ENCODE results near the gene FSHR. TPM values are rescaled to one million over a fixed set of nuclear protein-coding genes. Genes with fewer than 3 reads are reported as not detected.

Gene FSHR
- total and polyA plus RNA-seq, 2 of the 4 experiments (the other 2 are of a cell fraction): not detected

DNA sequence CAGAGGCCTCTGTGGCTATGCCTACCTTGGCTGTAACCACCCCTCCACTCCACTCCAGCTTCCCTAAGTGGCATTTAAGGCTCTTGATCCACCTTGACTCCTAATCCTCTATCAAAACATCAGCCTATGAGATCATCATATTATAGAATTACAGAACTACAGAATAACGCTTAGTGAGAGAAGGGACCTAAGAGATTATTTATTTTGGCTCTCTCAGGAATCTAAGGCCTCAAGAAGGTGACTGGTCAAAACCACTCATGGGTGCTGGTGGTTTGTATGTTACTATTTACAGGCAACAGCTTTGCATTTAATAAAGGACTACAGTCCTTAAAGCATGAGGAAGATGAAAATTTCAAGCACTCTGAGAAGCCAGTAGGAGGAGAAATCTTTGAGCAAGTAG, 118.8 kb downstream of the FSHR start:
- CTCF ChIA-PET: no interaction called here
- TF ChIP-seq RAD21 (IDR thresholded peaks at IDR 0.05; ENCODE audit: low read length) (no peak), CHD1 (IDR thresholded peaks at IDR 0.05; ENCODE audit: low read depth, low read length) (no peak), POLR2A (IDR thresholded peaks at IDR 0.05; ENCODE audit: low read depth, low read length) (no peak), FOS (IDR thresholded peaks at IDR 0.05; ENCODE audit: low read depth, low read length) (no peak), MAZ (IDR thresholded peaks at IDR 0.05; ENCODE audit: borderline replicate concordance, low read depth, low read length) (no peak), MXI1 (IDR thresholded peaks at IDR 0.05; ENCODE audit: borderline replicate concordance, low read depth, low read length) (no peak), NFE2L2 (IDR thresholded peaks at IDR 0.05; ENCODE audit: low read depth, low read length) (no peak), CEBPB (IDR thresholded peaks at IDR 0.05; ENCODE audit: low read depth, low read length) (no peak)
- no peak overlapping the region for H4K5ac ChIP-seq (ENCODE audit: low read depth, low read length)
- no peak overlapping the region for H3K9ac ChIP-seq (ENCODE audit: low read depth, low read length)
- H2AK5ac ChIP-seq (ENCODE audit: low read depth, low read length): no peak overlapping the region
- no peak overlapping the region for H3K14ac ChIP-seq (replicated peaks; ENCODE audit: low read depth, low read length)
- H3K79me1 ChIP-seq (ENCODE audit: low read depth in 1 of 2, low read length in 2 of 2): no peaks in the 10 kb centered on the region
- H3K27me3 ChIP-seq (ENCODE audit: control insufficient read depth, insufficient read depth, low read length): no peaks in the 10 kb centered on the region
- no peak overlapping the region for H3K27ac ChIP-seq (ENCODE audit: insufficient read depth, low read length)
- no peaks in the 10 kb centered on the region for H3K36me3 ChIP-seq (ENCODE audit: control insufficient read depth, insufficient read depth, low read length)
- no peak overlapping the region for H2BK5ac ChIP-seq (ENCODE audit: low read depth, low read length, poor library complexity, severe bottlenecking)
- H4K91ac ChIP-seq (ENCODE audit: insufficient read depth, low read depth, low read length): no peak overlapping the region
- H2BK120ac ChIP-seq (ENCODE audit: low read depth, low read length): no peak overlapping the region
- no CpG with 5 or more reads among the region's 1 CpG for WGBS, 2 experiments (ENCODE audit: extremely low coverage in 2 of 2, insufficient read length in 1 of 2)
- ATAC-seq (ENCODE audit: low read depth) (no peak), DNase-seq (no peak)
- H3K4ac ChIP-seq (ENCODE audit: low read depth, low read length): no peak overlapping the region
- H2BK20ac ChIP-seq (ENCODE audit: low read depth, low read length): no peak overlapping the region
- H2AK9ac ChIP-seq (replicated peaks; ENCODE audit: low read depth, low read length, poor library complexity): no peak overlapping the region
- intact Hi-C loops (cut with micrococcal nuclease) (no loop called here), in situ Hi-C loops (cut with MboI; ENCODE audit: low sequenced_read_pairs) (no loop called here), dilution Hi-C loops (cut with HindIII; ENCODE audit: low sequenced_read_pairs, unreplicated experiment) (no loop called here)
- no peak overlapping the region for H4K8ac ChIP-seq (ENCODE audit: low read depth in 2 of 2, low read length in 2 of 2)
- no peak overlapping the region for H2BK15ac ChIP-seq (ENCODE audit: low read depth, low read length)
- H4K20me1 ChIP-seq (ENCODE audit: insufficient read depth, low read length): no peaks in the 10 kb centered on the region
- BruUV-seq (replicated peaks): no TSS peak
- H3K18ac ChIP-seq (ENCODE audit: low read depth, low read length): no peak overlapping the region
- no peaks in the 10 kb centered on the region for H3K4me1 ChIP-seq (ENCODE audit: control insufficient read depth, insufficient read depth, low read length)
- H3K4me3 ChIP-seq (ENCODE audit: insufficient read depth, low read depth, low read length): no peak overlapping the region
- no peak overlapping the region for H3K56ac ChIP-seq (ENCODE audit: extremely low read depth, insufficient read depth, low read length)
- no peaks in the 10 kb centered on the region for H3K9me1 ChIP-seq (ENCODE audit: insufficient read depth, low read length)
- H2AFZ ChIP-seq (replicated peaks; ENCODE audit: low read length, poor library complexity): no peak overlapping the region
- POLR2A ChIA-PET (ENCODE audit: unreplicated experiment): no interaction called here
- H3K4me2 ChIP-seq (ENCODE audit: low read depth, low read length): no peak overlapping the region
- H3K23ac ChIP-seq (ENCODE audit: low read depth, low read length): no peak overlapping the region
- no peaks in the 10 kb centered on the region for H3K9me3 ChIP-seq (ENCODE audit: control insufficient read depth, insufficient read depth, low read length)

Data from IMR-90 (cell line).